Measurements from ENCODE around the gene ATOSB. TPM values are rescaled to one million over a fixed set of nuclear protein-coding genes. Genes with fewer than 3 reads are reported as not detected.

ATOSB gene
- total and polyA plus RNA-seq, 2 of the 8 experiments (the other 6 are each of a cell fraction or from before 2014, with no cell fraction given), result 6.9 to 10.4 TPM

DNA sequence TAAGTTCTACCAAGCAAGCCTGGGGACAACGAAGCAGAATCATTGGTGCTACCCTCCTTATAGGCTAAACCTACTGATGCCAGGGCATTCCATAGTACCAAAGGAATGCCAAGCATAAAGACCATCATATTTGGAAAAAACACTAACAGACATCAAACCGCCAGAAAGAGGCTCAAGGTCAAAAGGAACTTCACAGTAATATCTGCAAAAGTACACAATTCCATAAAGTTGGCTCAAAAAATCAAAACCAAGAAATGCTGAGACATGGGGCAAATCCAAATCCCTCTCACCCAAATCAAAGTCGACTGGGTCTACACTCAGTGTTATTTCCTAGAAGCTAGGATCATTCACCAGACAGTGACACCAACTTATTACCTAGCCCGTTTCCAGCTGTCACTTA lies 46.6 kb downstream of the ATOSB start:
- H4K91ac ChIP-seq (replicated peaks; ENCODE audit: insufficient read length, low read length), result no peak overlapping the region
- peaks cover 38 to 53% of the 10 kb centered on the region in 2 experiments for H3K79me2 ChIP-seq (ENCODE audit: control insufficient read depth in 1 of 2, insufficient read depth in 2 of 2, low read length in 2 of 2)
- H3K4me1 ChIP-seq (replicated peaks in 1 of 4; ENCODE audit: control insufficient read depth in 3 of 4, insufficient read depth in 4 of 4, low read length in 3 of 4), result peaks cover 4 to 12% (median 7%) of the 10 kb centered on the region in 4 experiments
- H3K27me3 ChIP-seq (replicated peaks in 1 of 4; ENCODE audit: control insufficient read depth in 3 of 4, extremely low read depth in 1 of 4, insufficient read depth in 3 of 4, low read length in 3 of 4), result no peaks in the 10 kb centered on the region
- H3K14ac ChIP-seq (ENCODE audit: insufficient read length), result no peak overlapping the region
- POLR2A ChIA-PET (ENCODE audit: partially characterized antibody), result interaction anchor here (0.7 to 17.6 kb wide), 6 partner anchors 10 to 69 kb away, joined by 3 to 440 read pairs (median 27); partner anchors contain the start of genes FANCG, PIGO and STOML2
- no peak overlapping the region for H4K5ac ChIP-seq (ENCODE audit: insufficient read length, low read depth, low read length)
- WGBS, 2 experiments (ENCODE audit: extremely low coverage in 1 of 2, insufficient coverage in 1 of 2, insufficient read length in 1 of 2, insufficient replicate concordance in 2 of 2, low coverage in 1 of 2, low lambda C conversion rate in 2 of 2, missing lambda C conversion rate in 1 of 2), result 81% methylated on average over 4 of the region's 4 CpGs; no CpG with 5 or more reads in 1 of the 2 experiments
- H3K56ac ChIP-seq (replicated peaks; ENCODE audit: insufficient read length, low read depth, low read length), result no peak overlapping the region
- no peak overlapping the region for H2AFZ ChIP-seq (ENCODE audit: low read length)
- H3K27ac ChIP-seq (ENCODE audit: low read depth, low read length), result 0 out of 2 replicates have a peak overlapping the region, but pooled peaks have one; percentile 1
- H3K9ac ChIP-seq (replicated peaks in 1 of 4; ENCODE audit: extremely low read depth in 1 of 4, low read depth in 3 of 4, low read length in 3 of 4), result no peak overlapping the region
- H3K9me3 ChIP-seq (ENCODE audit: insufficient read depth in 2 of 2, low read depth in 1 of 2, low read length in 1 of 2), result no peaks in the 10 kb centered on the region
- H2BK12ac ChIP-seq (ENCODE audit: low read depth, low read length), result no peak overlapping the region
- H4K8ac ChIP-seq (ENCODE audit: extremely low read depth, insufficient read depth, low read length), result no peak overlapping the region
- no peak overlapping the region for H3K4ac ChIP-seq (replicated peaks; ENCODE audit: insufficient read length, low read depth, low read length)
- H2BK5ac ChIP-seq (ENCODE audit: low read depth, low read length), result no peak overlapping the region
- no peak overlapping the region for H2AK5ac ChIP-seq (ENCODE audit: low read depth, low read length)
- H3K36me3 ChIP-seq (ENCODE audit: control insufficient read depth in 2 of 4, insufficient read depth in 4 of 4, low read length in 3 of 4), result peaks cover 27 to 51% (median 46%) of the 10 kb centered on the region in 4 experiments
- H2BK15ac ChIP-seq (ENCODE audit: low read length), result no peak overlapping the region
- DNase-seq (ENCODE audit: low read depth in 1 of 2, low spot score in 2 of 2) (no peak), FAIRE-seq (no peak)
- H3K4me3 ChIP-seq (ENCODE audit: extremely low read depth in 1 of 4, insufficient read depth in 2 of 4, low read depth in 3 of 4, low read length in 4 of 4), result no peak overlapping the region
- H3K23ac ChIP-seq (ENCODE audit: insufficient read length), result no peak overlapping the region
- peaks cover 22 to 41% of the 10 kb centered on the region in 2 experiments for H4K20me1 ChIP-seq (replicated peaks in 1 of 2; ENCODE audit: control insufficient read depth in 1 of 2, insufficient read depth in 2 of 2, low read length in 2 of 2)
- H2BK20ac ChIP-seq (ENCODE audit: low read length), result no peak overlapping the region
- H2BK120ac ChIP-seq (replicated peaks; ENCODE audit: low read depth, low read length), result no peak overlapping the region
- no peak for TF ChIP-seq KDM1A (IDR thresholded peaks at IDR 0.05; ENCODE audit: borderline replicate concordance, low read length)
- no peak for TF ChIP-seq HDAC6 (IDR thresholded peaks at IDR 0.05; ENCODE audit: low read depth, low read length)
- TF ChIP-seq, protein P1, sequence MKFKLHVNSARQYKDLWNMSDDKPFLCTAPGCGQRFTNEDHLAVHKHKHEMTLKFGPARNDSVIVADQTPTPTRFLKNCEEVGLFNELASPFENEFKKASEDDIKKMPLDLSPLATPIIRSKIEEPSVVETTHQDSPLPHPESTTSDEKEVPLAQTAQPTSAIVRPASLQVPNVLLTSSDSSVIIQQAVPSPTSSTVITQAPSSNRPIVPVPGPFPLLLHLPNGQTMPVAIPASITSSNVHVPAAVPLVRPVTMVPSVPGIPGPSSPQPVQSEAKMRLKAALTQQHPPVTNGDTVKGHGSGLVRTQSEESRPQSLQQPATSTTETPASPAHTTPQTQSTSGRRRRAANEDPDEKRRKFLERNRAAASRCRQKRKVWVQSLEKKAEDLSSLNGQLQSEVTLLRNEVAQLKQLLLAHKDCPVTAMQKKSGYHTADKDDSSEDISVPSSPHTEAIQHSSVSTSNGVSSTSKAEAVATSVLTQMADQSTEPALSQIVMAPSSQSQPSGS (IDR thresholded peaks at IDR 0.05; ENCODE audit: low read length), result no peak
- TF ChIP-seq, protein P2, sequence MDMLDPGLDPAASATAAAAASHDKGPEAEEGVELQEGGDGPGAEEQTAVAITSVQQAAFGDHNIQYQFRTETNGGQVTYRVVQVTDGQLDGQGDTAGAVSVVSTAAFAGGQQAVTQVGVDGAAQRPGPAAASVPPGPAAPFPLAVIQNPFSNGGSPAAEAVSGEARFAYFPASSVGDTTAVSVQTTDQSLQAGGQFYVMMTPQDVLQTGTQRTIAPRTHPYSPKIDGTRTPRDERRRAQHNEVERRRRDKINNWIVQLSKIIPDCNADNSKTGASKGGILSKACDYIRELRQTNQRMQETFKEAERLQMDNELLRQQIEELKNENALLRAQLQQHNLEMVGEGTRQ (IDR thresholded peaks at IDR 0.05; ENCODE audit: low read length), result no peak
- TF ChIP-seq SIRT6 (IDR thresholded peaks at IDR 0.05; ENCODE audit: low read length), result no peak
- TF ChIP-seq RBBP5 (IDR thresholded peaks at IDR 0.05; ENCODE audit: borderline replicate concordance, low read depth, low read length), result no peak
- TF ChIP-seq ASH2L (IDR thresholded peaks at IDR 0.05; ENCODE audit: low read length), result no peak
- TF ChIP-seq SIX5 (IDR thresholded peaks at IDR 0.05; ENCODE audit: low read depth, low read length), result no peak
- H3K79me1 ChIP-seq (ENCODE audit: low read depth, low read length), result peaks cover 3% of the 10 kb centered on the region
- peaks cover 3% of the 10 kb centered on the region; the same call in 1 of the 2 replicates for H3K23me2 ChIP-seq (ENCODE audit: low read depth, low read length)
- no peak overlapping the region; a peak in 1 of 4 replicates for H3K4me2 ChIP-seq (ENCODE audit: insufficient read depth in 1 of 2, low read depth in 2 of 2, low read length in 2 of 2)
- no peak overlapping the region for H3K18ac ChIP-seq (ENCODE audit: extremely low read depth, low read length)
- CTCF ChIA-PET (ENCODE audit: partially characterized antibody), result interaction anchor here (1.3 to 9.4 kb wide), 5 partner anchors 12 to 169 kb away, joined by 3 to 50 read pairs (median 5); no protein-coding TSS in a partner anchor

All from H1 (cell line).